GM19099 (cell line): ENCODE measurements around the gene LSM4.

Experiments used
- POLR2A ChIP-seq: IDR thresholded peaks from 3 replicates; pipeline ENCODE4 v1.6.1; 2011; ENCODE audit warnings: low read depth; ENCODE audit not compliant: insufficient read length; ENCODE audit errors: extremely low read depth

The LSM4 gene

DNA sequence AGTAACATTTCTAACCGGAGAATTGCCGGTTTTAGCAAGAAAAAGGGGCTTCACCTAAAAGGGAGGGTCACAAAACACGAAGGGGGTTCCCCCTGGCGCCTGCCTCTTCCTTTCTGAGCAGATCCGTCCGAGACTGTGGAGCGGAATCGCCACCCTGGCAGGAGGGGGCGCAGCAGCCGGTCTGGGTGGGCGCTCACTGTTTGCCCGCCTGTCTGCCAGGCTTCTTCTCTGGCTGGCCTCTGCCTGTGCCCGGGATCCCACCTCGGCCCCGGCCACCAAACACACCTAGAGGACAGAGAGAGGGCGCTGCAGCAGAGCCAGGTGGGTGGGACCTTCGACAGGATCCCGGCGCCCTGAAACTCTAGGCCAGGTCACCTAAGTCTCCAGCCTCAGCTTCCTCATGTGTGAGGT lies 15.6 kb downstream of the LSM4 start:
- TF ChIP-seq POLR2A = no peak

DNA sequence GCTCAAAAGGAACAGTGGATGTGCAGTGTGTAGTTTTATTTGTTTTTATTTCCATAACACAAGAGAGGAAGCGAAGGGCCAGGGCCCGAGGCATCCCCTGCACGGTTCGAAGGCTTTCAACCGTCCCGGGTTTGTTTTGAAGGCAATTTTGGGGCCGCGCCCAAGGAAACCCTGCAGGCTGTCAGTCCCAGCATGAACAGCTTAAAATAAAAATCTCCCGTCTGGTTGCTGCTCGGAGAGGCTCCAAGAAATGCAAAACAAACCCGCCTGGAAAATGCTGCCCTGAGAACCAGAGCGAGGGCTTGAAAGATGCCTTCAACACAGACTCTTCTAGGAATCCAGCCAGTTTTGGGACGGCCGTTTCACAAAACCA lies 16.0 kb downstream of the LSM4 start:
- no peak for TF ChIP-seq POLR2A

DNA sequence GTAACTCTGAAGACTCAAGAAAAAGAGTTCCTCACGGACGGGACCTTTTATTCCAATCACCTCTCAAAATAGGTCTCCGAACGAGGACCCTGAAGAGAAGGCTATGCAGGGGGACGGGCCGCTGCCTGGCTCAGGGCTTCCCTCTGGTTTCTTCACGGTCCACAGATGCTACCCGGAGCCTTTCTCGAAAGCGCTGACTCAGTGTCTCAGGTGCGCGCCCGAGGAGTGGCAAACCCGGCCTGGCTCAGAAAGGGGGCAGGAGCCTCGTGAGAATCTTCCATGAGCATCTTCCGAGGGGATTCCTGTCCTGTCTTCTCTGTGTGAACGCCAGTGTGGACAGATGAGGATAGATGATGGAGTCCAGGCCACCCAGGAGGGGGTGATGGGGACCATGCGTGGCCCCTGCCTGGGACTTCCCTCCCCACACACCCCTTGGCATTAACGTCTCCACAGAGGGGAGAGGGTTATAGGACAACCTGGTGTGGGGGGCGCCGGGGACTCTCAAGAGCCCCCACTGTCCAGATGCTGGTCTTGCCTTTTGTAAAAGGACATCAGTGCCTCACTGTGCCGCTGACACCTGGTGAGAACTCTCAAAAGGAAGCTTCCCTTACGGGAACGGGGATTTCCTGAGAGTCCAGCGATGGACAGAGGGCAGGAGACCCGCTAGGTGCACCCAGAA lies 16.5 kb downstream of the LSM4 start:
- TF ChIP-seq POLR2A = no peak

DNA sequence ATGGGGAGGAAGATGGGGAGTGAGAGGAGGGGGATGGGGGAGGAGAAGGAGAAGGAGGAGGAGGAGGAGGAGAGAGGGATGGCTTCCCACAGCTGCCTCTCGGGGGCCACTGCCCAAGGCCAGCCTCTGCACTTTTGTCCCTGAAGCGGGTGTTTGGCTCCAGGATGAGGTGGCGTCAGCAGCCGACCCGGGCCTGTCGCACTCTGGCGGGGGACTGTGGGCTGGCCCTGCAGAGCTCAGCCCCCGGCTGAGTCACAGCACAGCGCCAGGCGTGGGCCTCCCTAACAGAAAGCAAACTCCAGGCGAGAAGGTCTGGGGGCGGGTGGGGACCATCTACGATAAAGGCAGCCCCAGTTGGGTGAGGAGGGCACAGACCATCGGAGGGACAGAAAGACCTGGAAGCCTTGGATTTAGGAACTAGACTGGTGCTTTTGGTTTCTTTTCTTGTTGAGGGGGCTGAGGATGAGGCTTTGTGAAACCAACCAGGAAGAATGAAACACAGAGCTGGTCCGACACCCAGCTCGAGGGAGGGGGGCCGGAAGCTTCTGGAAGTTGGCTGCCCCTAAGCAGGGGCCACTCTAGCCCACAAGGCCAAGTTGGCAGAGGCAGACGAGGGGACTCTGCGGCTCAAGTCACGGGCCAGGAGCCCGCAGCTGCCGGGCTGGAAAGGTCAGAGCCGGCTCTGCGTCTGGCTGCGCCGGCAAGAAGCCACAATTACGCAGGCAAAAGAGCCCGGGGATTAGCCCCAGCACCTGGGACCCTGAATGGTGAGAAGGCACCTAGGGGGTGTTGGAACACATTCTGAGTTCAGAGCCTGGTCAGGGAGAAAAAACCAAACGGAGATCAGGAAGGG lies 18.2 kb downstream of the LSM4 start:
- peak; percentile 48 for TF ChIP-seq POLR2A

DNA sequence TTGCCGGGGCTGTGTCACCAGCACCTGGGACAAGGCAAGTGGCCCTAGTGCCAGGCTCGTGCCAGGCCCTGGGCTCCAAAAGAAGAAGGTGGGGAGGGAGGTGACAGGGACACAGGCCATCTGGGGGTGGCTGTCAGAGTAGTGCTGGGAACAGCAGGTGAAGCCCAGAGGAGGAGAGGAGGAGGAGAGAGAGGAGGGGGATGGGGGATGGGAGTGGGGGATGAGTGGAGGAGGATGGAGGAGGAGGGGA lies 18.7 kb downstream of the LSM4 start:
- no peak for TF ChIP-seq POLR2A

DNA sequence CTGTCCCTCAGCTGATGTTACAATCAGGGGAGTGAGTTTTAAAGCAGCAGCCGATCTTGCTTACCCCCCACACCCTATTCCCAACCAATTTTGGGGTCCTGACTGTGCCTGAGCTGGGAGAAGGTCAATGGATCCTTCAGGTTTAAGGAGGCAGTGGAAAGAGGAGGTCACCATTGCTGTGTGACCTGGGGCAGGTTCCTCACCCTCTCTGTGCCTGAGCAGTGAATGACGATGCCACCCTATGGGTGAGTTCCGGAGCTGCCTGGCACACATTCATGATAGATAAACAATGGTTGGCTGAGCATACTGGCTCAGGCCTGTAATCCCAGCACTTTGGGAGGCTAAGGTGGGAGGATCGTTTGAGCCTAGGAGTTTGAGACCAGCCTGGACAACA lies 21.2 kb downstream of the LSM4 start:
- no peak for TF ChIP-seq POLR2A

DNA sequence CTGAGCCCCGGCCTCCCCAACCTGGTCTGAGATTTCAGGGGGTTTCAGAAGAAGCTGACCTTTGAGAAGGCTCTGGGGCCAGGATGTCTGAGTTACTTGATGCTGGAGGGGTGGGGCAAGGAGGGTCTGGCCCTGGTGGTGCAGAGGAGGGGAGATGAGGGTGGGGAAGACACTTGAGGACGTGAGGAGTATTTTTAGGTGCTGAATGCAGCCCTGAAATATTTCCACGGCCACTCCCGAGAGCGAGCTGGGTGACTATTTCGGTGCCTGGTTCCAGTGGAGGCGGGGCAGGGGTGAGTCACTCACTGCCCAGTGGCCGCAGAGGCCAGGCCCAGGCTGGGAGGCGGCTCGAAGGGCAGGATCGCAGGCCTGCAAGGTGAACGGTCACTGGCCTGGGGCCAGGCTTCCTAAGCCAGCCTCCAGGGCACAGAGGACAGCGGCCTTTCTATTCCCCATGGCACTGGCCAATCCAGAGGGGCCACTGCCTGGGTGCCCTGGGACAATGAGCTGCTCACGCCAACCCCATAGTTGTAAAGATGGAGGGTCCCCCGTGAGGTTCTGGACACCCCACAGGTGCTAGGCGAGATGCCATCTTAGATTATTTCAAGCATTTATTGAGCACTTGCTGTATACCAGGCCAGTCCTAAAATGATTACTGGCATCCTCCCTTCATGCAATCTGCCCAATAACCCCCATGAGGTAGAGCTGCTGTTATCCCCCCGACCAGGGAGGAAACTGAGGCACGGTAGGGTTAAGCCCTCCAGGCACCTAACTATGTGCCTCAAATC lies 21.8 kb downstream of the LSM4 start:
- TF ChIP-seq POLR2A = no peak

DNA sequence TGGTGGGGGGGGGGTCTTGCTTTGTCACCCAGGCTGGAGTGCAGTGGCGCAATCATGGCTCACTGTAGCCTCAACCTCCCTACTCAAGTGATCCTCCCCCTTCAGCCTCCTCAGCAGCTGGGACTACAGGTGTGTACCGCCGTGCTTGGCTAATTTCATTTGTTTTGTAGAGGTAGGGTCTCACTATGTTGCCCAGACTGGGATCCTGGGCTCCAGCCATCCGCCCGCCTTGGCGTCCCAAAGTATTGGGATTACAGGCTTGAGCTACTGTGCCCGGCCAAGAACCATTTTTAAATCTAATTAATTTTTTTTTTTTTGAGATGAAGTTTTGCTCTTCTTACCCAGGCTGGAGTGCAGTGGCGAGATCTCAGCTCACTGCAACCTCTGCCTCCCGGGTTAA lies 23.2 kb downstream of the LSM4 start:
- TF ChIP-seq POLR2A = no peak

DNA sequence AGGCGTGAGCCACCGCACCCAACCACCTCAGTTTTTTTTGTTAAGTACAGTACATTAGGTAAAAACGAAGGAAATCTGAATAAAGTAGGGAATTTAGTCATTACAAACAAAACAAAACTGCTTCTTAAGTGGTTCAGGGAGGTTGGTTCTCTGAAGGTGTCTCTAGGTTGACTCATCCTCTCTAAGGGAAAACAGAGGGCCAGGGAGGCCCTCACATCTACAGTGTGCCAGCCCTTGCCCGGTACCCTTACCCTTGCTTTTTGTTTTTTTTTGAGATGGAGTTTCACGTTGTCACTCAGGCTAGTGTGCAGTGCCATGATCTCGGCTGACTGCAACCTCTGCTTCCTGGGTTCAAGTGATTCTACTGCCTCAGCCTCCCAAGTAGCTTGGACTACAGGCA lies 24.3 kb downstream of the LSM4 start:
- TF ChIP-seq POLR2A = no peak

DNA sequence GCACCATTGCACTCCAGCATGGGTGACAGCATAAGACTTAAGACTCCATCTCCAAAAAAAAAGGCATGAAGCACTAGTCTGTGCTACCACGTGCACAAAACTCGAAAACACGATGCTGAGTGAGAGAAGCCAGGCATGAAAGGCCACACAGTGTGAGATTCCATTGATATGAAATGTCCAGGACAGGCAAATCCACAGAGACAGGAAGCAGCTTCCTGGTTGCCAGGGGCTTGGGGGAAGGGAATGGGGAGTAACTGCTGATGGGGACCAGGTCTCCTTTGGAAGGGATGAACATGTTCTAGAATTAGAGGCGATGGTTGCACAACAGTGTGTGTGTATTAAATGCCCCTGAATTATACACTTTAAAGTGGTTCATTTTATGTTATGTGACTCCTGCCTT lies 25.6 kb downstream of the LSM4 start:
- TF ChIP-seq POLR2A = no peak

DNA sequence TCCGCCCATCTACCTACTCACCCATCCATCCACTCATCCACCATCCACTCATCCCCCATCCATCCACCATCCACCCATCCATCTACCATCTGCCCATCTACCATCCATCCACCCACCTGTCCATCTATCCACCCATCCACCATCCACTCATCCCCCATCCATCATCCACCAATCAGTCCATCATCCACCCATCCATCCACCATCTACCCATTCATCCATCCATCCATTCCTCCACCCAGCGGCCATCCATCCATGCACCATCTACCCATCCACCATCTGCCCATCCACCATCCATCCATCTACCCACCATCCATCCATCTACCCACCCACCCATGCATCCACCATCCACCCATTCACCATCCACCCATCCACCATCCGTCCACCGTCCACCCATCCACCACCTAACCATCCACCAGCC lies 27.8 kb downstream of the LSM4 start:
- TF ChIP-seq POLR2A = no peak

DNA sequence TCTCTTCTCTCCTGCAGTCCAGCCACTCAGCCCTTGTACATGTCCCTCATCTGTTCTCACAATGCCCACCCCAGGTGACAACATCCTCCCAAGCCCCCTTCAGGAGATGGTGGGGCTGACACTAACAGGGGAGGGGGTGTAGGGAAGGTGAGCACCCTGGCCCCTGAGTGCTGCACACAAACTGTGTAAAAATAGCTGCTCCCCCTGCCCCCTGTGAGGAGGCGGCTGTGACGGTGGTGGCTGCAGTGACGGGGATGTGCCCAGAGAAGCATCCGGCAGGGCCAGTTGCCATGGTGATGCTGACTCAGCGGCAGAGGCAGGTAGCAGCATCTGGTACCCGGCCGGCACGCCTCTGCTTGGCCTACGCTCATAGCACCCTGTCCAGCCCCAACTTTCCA lies 28.4 kb downstream of the LSM4 start:
- TF ChIP-seq POLR2A = no peak

DNA sequence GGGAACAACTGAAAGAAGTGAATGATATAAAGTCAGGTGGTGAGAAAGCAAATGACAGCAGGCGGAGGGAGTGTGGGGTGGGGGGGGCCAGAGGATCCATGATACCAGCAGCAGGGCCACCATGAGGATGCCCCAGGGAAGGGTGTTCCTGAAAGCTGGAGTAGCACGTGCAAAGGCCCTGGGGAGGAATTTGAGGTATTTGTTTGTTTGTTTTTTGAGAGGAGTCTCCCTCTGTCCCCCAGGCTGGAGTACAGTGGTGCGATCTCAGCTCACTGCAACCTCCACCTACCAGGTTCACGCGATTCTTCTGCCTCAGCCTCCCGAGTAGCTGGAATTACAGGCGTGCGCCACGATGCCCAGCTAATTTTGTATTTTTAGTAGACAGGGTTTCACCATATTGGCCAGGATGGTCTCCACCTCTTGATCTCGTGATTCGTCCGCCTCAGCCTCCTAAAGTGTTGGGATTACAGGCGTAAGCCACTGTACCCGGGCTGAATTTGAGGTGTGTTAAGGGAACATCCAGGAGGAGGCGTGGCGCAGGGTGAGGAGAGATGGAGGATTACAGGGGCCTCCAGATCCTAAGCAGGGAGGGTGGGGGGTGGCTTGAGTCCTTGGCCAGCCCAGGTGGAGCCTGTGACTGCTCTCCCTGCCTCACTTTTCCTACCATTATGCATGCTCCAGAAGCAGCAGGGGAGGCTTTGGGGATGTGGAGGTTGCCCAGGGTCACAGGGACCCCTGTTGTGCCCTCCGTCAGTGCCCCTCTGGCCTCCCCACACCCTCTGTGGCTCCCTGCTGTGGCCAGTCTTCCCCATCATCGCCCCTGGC lies 29.0 kb downstream of the LSM4 start:
- TF ChIP-seq POLR2A = no peak

DNA sequence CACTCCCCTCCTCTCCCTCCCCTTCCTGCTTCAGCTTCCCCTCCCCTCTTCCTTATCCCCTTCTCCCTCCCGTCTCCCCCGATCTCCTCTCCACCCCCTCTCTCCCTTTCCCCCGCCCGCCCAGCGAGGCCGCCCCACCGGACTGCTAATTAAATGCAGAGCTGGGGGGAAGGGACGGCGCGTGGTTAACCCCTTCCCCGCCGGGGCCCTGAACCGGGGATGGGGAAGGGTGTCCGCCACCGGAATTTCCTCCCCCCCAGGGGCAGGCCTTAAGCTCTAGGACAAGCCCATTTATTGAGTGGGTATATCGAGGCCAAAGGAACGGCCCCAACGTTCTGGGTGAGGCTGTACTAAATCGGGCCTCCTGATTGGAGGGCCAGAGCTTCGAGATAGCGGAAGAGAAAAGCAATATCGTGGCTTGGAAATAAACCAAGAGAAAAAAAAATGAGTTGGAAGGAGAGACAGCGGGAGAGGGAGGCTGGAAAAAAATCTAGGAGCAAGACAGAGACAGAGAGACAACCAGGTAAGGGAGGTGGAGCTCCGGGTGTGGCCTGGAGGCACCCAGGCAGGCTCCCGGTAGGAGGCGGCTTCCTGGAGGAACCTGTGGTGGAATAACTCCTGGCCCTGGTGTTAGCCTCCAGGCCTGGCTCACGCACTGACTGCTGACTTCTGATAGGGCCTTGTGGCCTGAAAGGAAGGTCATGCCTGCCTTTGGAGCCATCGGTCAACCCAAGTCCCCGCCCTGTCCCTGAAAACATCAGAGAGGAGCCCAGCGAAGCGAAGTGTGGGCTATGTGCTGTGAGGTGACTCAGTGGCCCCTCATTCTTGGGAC lies 29.9 kb downstream of the LSM4 start:
- TF ChIP-seq POLR2A = no peak
